Gastrocnemius medialis (tissue), 4 donors: ENCODE measurements around the gene GOLPH3.

Experiments
- CTCF ChIP-seq, 5 experiments: fragments of 450-650 bp in 3 of 5; fragments of 200-600 bp in 2 of 5; sonication (generic) in 2 of 5; IDR thresholded peaks in 4 of 5; conservative IDR thresholded peaks in 1 of 5; 1 replicate in 4 of 5; 2 replicates in 1 of 5; pipeline ENCODE4 v1.5.1; 2016 to 2019; ENCODE audit warnings: antibody characterized with exemption in 5 of 5, mild to moderate bottlenecking in 3 of 5, moderate library complexity in 3 of 5
- POLR2A ChIP-seq, 2 donors: fragments of 450-650 bp; IDR thresholded peaks; one replicate each; pipeline ENCODE4 v1.6.1; 2017; ENCODE audit warnings: antibody characterized with exemption in 2 of 2, mild to moderate bottlenecking in 2 of 2, moderate library complexity in 2 of 2

GRCh38 chr5:32193591-32193990, 19.5 kb upstream of the GOLPH3 start:
- TF ChIP-seq CTCF (IDR thresholded peaks at IDR 0.05 in 4 of 5, conservative IDR thresholded peaks at IDR 0.05 in 1 of 5), result no peak
- no peak for TF ChIP-seq POLR2A (IDR thresholded peaks at IDR 0.05)
